H1 (cell line): Measurements from ENCODE around the gene EMC7.

Experiments used
- ATF3 ChIP-seq: IDR thresholded peaks from 2 replicates; pipeline ENCODE4 v1.6.1; 2011; ENCODE audit warnings: low read depth, mild to moderate bottlenecking, low read length; ENCODE audit not compliant: insufficient read depth
- CREB1 ChIP-seq: IDR thresholded peaks from 2 replicates; pipeline ENCODE4 v1.6.1; 2012; ENCODE audit warnings: inconsistent platforms
- CTCF ChIP-seq, 3 experiments: IDR thresholded peaks; 1 replicate in 2 of 3; 2 replicates in 1 of 3; pipeline versions ENCODE4 v1.5.1 to v1.6.1; 2011; ENCODE audit warnings: low read length in 3 of 3, mild to moderate bottlenecking in 3 of 3, inconsistent platforms in 2 of 3, low read depth in 1 of 3, moderate library complexity in 1 of 3; ENCODE audit not compliant: insufficient read depth in 1 of 3; ENCODE audit errors: control extremely low read depth in 1 of 3
- JUND ChIP-seq: IDR thresholded peaks from 2 replicates; pipeline ENCODE4 v1.6.1; 2011; ENCODE audit warnings: mild to moderate bottlenecking, improper control_type of control experiment, low read length
- POLR2A ChIP-seq, 2 experiments: IDR thresholded peaks; 1 replicate in 1 of 2; 2 replicates in 1 of 2; pipeline ENCODE4 v1.6.1; 2011; ENCODE audit warnings: low read depth in 2 of 2, low read length in 2 of 2, mild to moderate bottlenecking in 2 of 2; ENCODE audit errors: control extremely low read depth in 1 of 2
- POLR2AphosphoS5 ChIP-seq: IDR thresholded peaks from 2 replicates; pipeline ENCODE4 v1.6.1; 2011; ENCODE audit warnings: low read depth, low read length

GRCh38 chr15:34065261-34065660, 36.4 kb downstream of the EMC7 start:
- TF ChIP-seq CREB1 (no peak), CTCF (IDR thresholded peaks at IDR 0.05; ENCODE audit: control extremely low read depth in 1 of 3, insufficient read depth in 1 of 3, low read depth in 1 of 3, low read length in 3 of 3) (no peak), ATF3 (no peak), JUND (no peak), POLR2A (IDR thresholded peaks at IDR 0.05; ENCODE audit: control extremely low read depth in 1 of 2, low read depth in 2 of 2, low read length in 2 of 2) (no peak), POLR2AphosphoS5 (no peak)
